PC-9 (cell line): ENCODE measurements around the gene METTL2B. TPM values are rescaled to one million over a fixed set of nuclear protein-coding genes. Genes with fewer than 3 reads are reported as not detected.
A peak's percentile ranks its signal among the peaks of the same experiment; 100 is the strongest.
"Not testable (repeated sequence)": the region's sequence is repeated elsewhere in the genome, so short reads cannot be mapped to it uniquely, and the experiment has no call there.

ENCODE experiments used
- BruUV-seq: library from RNA; stranded (reverse); fragments of 400-500 nt; replicated peaks from 2 replicates; lab custom pipeline; 2021; lab: Mats Ljungman, UMichigan
- CTCF ChIA-PET: fragments of 300-600 bp; sonication (Branson Sonifier 250); formaldehyde crosslinking; loops from one replicate; lab custom pipeline; 2022; ENCODE audit warnings: antibody characterized with exemption; lab: Charles Lee
- POLR2A ChIA-PET: fragments of 300-600 bp; sonication (Branson Sonifier 250); formaldehyde crosslinking; loops from one replicate; lab custom pipeline; 2022; ENCODE audit warnings: antibody characterized with exemption; ENCODE audit not compliant: unreplicated experiment; lab: Charles Lee
- DNase-seq, 2 experiments: peaks; one replicate each; pipeline versions ENCODE4 v3.0.0 to v3.0.0-alpha.2; 2015 to 2022; ENCODE audit warnings: mixed read lengths in 1 of 2
- H2AFZ ChIP-seq: fragments of 200-600 bp; sonication (generic); 2 replicates; pipeline ENCODE4 v1.8.1; 2017; ENCODE audit warnings: antibody characterized with exemption
- H3F3A ChIP-seq: fragments of 200-600 bp; sonication (generic); 2 replicates; pipeline ENCODE4 v1.8.1; 2017; ENCODE audit warnings: antibody characterized with exemption, mild to moderate bottlenecking, low read depth; ENCODE audit not compliant: insufficient read depth
- H3K27ac ChIP-seq: fragments of 200-600 bp; sonication (generic); 2 replicates; pipeline ENCODE4 v1.6.1; 2016; ENCODE audit warnings: mixed run types
- H3K27me3 ChIP-seq: fragments of 200-600 bp; sonication (generic); 2 replicates; pipeline ENCODE4 v1.6.1; 2016; ENCODE audit warnings: low read depth, mixed run types; ENCODE audit not compliant: insufficient read depth
- H3K36me3 ChIP-seq: fragments of 200-600 bp; sonication (generic); 2 replicates; pipeline ENCODE4 v1.6.1; 2016; ENCODE audit warnings: low read depth, mixed run types
- H3K4me1 ChIP-seq: fragments of 200-600 bp; sonication (generic); replicated peaks from 2 replicates; pipeline ENCODE4 v1.6.1; 2016; ENCODE audit warnings: mixed run types; ENCODE audit not compliant: insufficient read depth
- H3K4me2 ChIP-seq: fragments of 200-600 bp; sonication (generic); 2 replicates; pipeline ENCODE4 v1.6.1; 2017; ENCODE audit warnings: mixed run types
- H3K4me3 ChIP-seq: fragments of 200-600 bp; sonication (generic); 2 replicates; pipeline ENCODE4 v1.6.1; 2016; ENCODE audit warnings: mixed run types
- H3K79me2 ChIP-seq: fragments of 200-600 bp; sonication (generic); 2 replicates; pipeline ENCODE4 v1.6.1; 2017; ENCODE audit warnings: low read depth, mixed run types
- H3K9me2 ChIP-seq: fragments of 200-600 bp; sonication (generic); 2 replicates; pipeline ENCODE4 v1.8.1; 2017; ENCODE audit warnings: mild to moderate bottlenecking; ENCODE audit not compliant: insufficient read depth
- H3K9me3 ChIP-seq: fragments of 200-600 bp; sonication (generic); 2 replicates; pipeline ENCODE4 v1.8.1; 2016; ENCODE audit warnings: low read depth; ENCODE audit not compliant: insufficient read depth
- H4K20me1 ChIP-seq: fragments of 200-600 bp; sonication (generic); 2 replicates; pipeline ENCODE4 v1.8.1; 2017; ENCODE audit not compliant: insufficient read depth
- EZH2 ChIP-seq: fragments of 200-600 bp; sonication (generic); IDR thresholded peaks from 2 replicates; pipeline ENCODE4 v1.8.0; 2017; ENCODE audit warnings: antibody characterized with exemption, low read depth
- intact Hi-C: fragments of 100-400 bp; cut with micrococcal nuclease; formaldehyde crosslinking; loops from one replicate; pipeline ENCODE4 v1.10.0; 2022; ENCODE audit not compliant: unreplicated experiment
- total RNA-seq: library from RNA; stranded (reverse); gene quantifications from 2 replicates; pipeline ENCODE4 v1.2.3, GENCODE V29; 2021
- TF ChIP-seq, protein P1 (sequence below): fragments of 200-600 bp; sonication (generic); conservative IDR thresholded peaks from 2 replicates; pipeline ENCODE4 v1.6.1; 2017; ENCODE audit warnings: mixed run types, antibody characterized with exemption, mild to moderate bottlenecking, moderate library complexity

METTL2B gene
- total RNA-seq, 1 experiment from 2014 or later = 41.9 TPM

DNA sequence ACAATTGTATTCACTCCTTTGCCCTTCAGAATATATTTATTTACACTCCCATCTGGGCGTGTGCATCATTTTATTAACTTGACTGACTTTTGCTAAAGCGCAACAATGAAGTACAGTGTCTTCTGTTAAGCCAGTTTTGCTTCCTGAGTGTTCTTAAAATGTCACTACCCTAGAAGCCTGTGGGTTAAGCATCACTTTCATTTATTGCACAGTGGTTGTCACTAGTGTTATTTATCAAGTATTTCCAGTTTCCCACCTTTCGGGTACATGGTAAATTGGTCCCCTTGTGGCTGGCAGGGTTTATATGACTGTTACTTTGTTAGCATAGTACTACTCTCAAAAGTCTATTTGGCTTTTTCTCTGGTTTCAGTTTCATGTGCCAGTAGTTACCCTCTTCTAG lies 17.6 kb upstream of the METTL2B start:
- no TSS peak for BruUV-seq
- peak overlapping the region; percentile 86 for H3K4me2 ChIP-seq
- ChIA-PET CTCF (interaction anchor here (0.7 to 4.2 kb wide), 2 partner anchors 31 to 55 kb away, joined by 9 to 73 read pairs; no protein-coding TSS in a partner anchor), POLR2A (no interaction called here)
- H3K4me1 ChIP-seq = peaks cover 33% of the 10 kb centered on the region
- no peak overlapping the region for H2AFZ ChIP-seq
- H3K27me3 ChIP-seq = no peaks in the 10 kb centered on the region
- peaks cover 9% of the 10 kb centered on the region for H4K20me1 ChIP-seq
- intact Hi-C loops = no loop called here
- no peaks in the 10 kb centered on the region for H3K9me2 ChIP-seq
- no peak overlapping the region for H3K27ac ChIP-seq
- peaks cover 11% of the 10 kb centered on the region for H3K36me3 ChIP-seq
- no peak overlapping the region for H3K4me3 ChIP-seq
- peaks cover 41% of the 10 kb centered on the region for H3F3A ChIP-seq
- peaks cover 57% of the 10 kb centered on the region for H3K79me2 ChIP-seq
- no peak for DNase-seq
- no peak for TF ChIP-seq EZH2
- TF ChIP-seq, protein P1, sequence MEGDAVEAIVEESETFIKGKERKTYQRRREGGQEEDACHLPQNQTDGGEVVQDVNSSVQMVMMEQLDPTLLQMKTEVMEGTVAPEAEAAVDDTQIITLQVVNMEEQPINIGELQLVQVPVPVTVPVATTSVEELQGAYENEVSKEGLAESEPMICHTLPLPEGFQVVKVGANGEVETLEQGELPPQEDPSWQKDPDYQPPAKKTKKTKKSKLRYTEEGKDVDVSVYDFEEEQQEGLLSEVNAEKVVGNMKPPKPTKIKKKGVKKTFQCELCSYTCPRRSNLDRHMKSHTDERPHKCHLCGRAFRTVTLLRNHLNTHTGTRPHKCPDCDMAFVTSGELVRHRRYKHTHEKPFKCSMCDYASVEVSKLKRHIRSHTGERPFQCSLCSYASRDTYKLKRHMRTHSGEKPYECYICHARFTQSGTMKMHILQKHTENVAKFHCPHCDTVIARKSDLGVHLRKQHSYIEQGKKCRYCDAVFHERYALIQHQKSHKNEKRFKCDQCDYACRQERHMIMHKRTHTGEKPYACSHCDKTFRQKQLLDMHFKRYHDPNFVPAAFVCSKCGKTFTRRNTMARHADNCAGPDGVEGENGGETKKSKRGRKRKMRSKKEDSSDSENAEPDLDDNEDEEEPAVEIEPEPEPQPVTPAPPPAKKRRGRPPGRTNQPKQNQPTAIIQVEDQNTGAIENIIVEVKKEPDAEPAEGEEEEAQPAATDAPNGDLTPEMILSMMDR = no peak
- no peaks in the 10 kb centered on the region for H3K9me3 ChIP-seq

DNA sequence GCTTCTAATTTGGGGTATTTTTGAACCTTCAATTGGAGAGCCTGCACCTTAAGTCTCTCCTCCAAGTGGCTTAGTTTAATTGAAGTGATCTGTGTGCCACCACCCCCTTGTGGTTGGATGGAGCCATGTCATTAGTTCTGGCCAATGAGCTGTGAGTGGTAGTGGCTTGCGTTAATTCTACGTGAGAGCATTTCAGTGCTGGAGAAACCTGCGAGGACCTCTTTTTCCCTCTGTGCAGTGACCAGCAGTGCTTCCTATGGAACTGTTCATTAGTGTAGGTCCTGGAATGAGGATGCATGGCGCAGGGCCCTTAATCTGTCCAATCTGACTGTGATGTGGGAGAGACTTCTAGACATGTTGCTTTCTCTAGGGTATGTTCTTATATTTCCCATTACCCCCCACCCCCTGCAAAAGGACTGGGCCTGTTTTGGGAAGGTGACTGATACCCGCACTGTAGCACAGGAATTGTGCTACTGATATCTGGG lies 17.1 kb upstream of the METTL2B start:
- Histone ChIP-seq H3K9me3 (no peaks in the 10 kb centered on the region), H3K27ac (no peak overlapping the region), H3K27me3 (no peaks in the 10 kb centered on the region), H3K79me2 (peaks cover 57% of the 10 kb centered on the region), H3K36me3 (peaks cover 11% of the 10 kb centered on the region), H3K4me3 (no peak overlapping the region), H3F3A (peaks cover 41% of the 10 kb centered on the region), H2AFZ (no peak overlapping the region), H4K20me1 (peaks cover 9% of the 10 kb centered on the region), H3K9me2 (no peaks in the 10 kb centered on the region), H3K4me2 (peak overlapping the region; percentile 86; the same call in 1 of the 2 replicates), H3K4me1 (peaks cover 33% of the 10 kb centered on the region)
- BruUV-seq = no TSS peak
- TF ChIP-seq EZH2 = no peak
- TF ChIP-seq, protein P1 = peak; percentile 81
- CTCF ChIA-PET = interaction anchor here (0.7 to 4.2 kb wide), 3 partner anchors 32 to 112 kb away, joined by 3 to 73 read pairs (median 9); no protein-coding TSS in a partner anchor
- intact Hi-C loops = no loop called here
- POLR2A ChIA-PET = interaction anchor here (0.5 kb wide), 1 partner anchor 9 kb away, joined by 24 read pairs; no protein-coding TSS in a partner anchor
- peak; percentile 24 to 46 for DNase-seq

DNA sequence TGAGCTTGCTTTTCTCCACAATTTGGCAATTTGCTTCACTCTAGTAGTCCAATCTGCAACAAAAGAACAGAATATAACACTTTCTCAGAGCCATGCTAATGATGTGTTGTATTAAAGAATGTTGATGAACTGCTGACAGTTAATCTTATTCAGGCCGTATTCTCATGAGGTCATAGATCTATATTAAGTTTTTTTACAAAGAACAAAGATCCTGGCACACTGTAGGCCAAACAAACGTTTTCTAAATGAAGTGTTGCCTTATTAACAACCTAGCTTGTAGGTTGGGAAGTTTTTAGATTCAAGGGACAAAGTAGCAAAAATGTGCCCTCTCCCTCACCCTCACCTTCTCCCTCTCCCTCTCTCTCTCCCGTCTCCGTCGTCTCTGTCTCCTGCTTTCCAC lies 14.1 kb upstream of the METTL2B start:
- POLR2A ChIA-PET = no interaction called here
- H3K4me3 ChIP-seq = no peak overlapping the region
- H4K20me1 ChIP-seq = peaks cover 9% of the 10 kb centered on the region
- TF ChIP-seq, protein P1 = no peak
- TF ChIP-seq EZH2 = no peak
- no peak overlapping the region for H3K27ac ChIP-seq
- H3K4me1 ChIP-seq = peaks cover 20% of the 10 kb centered on the region
- H3K9me3 ChIP-seq = no peaks in the 10 kb centered on the region
- H3F3A ChIP-seq = peaks cover 33% of the 10 kb centered on the region
- H3K36me3 ChIP-seq = peaks cover 6% of the 10 kb centered on the region
- no TSS peak for BruUV-seq
- intact Hi-C loops = no loop called here
- H3K79me2 ChIP-seq = peaks cover 40% of the 10 kb centered on the region
- no peaks in the 10 kb centered on the region for H3K27me3 ChIP-seq
- CTCF ChIA-PET = interaction anchor here (0.6 to 4.2 kb wide), 2 partner anchors 35 to 720 kb away, joined by 4 to 73 read pairs; no protein-coding TSS in a partner anchor
- H3K9me2 ChIP-seq = no peaks in the 10 kb centered on the region
- DNase-seq = no peak
- no peak overlapping the region for H2AFZ ChIP-seq
- H3K4me2 ChIP-seq = no peak overlapping the region

DNA sequence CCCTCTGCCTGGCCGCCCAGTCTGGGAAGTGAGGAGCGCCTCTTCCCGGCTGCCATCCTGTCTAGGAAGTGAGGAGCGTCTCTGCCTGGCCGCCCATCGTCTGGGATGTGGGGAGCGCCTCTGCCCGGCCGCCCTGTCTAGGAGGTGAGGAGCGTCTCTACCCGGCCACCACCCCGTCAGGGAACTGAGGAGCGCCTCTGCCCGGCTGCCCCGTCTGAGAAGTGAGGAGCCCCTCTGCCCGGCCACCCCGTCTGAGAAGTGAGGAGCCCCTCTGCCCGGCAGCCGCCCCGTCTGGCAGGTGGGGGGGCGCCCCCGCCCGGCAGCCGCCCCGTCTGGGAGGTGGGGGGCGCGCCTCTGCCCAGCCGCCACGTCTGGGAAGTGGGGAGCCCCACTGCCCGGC lies 13.2 kb upstream of the METTL2B start:
- H2AFZ ChIP-seq, H3K36me3 ChIP-seq, H3K9me2 ChIP-seq, H3K27ac ChIP-seq, DNase-seq, H3K4me3 ChIP-seq, H3K9me3 ChIP-seq, POLR2A ChIA-PET, H3K27me3 ChIP-seq, H3K4me2 ChIP-seq, H4K20me1 ChIP-seq, intact Hi-C loops, BruUV-seq, CTCF ChIA-PET: not testable (repeated sequence)
- Histone ChIP-seq H3K79me2 (peaks cover 31% of the 10 kb centered on the region), H3F3A (peaks cover 24% of the 10 kb centered on the region), H3K4me1 (peaks cover 11% of the 10 kb centered on the region)

DNA sequence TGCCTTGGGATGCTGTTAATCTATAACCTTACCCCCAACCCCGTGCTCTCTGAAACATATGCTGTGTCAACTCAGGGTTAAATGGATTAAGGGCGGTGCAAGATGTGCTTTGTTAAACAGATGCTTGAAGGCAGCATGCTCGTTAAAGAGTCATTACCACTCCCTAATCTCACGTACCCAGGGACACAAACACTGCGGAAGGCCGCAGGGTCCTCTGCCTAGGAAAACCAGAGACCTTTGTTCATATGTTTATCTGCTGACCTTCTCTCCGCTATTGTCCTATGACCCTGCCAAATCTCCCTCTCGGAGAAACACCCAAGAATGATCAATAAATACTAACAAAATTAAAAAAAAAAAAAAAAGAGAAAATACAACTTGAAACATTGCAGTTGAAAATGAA lies 12.6 kb upstream of the METTL2B start:
- BruUV-seq, H3K4me1 ChIP-seq, H3K4me2 ChIP-seq, H3K27me3 ChIP-seq, H3K9me3 ChIP-seq, H2AFZ ChIP-seq, intact Hi-C loops, H4K20me1 ChIP-seq, CTCF ChIA-PET, H3K9me2 ChIP-seq, POLR2A ChIA-PET, H3K36me3 ChIP-seq, DNase-seq, H3K27ac ChIP-seq, H3K4me3 ChIP-seq: not testable (repeated sequence)
- Histone ChIP-seq H3F3A (peaks cover 21% of the 10 kb centered on the region; the same call in 1 of the 2 replicates), H3K79me2 (peaks cover 25% of the 10 kb centered on the region)
